ENCODE data around the gene IL1A.

IL1A gene

DNA sequence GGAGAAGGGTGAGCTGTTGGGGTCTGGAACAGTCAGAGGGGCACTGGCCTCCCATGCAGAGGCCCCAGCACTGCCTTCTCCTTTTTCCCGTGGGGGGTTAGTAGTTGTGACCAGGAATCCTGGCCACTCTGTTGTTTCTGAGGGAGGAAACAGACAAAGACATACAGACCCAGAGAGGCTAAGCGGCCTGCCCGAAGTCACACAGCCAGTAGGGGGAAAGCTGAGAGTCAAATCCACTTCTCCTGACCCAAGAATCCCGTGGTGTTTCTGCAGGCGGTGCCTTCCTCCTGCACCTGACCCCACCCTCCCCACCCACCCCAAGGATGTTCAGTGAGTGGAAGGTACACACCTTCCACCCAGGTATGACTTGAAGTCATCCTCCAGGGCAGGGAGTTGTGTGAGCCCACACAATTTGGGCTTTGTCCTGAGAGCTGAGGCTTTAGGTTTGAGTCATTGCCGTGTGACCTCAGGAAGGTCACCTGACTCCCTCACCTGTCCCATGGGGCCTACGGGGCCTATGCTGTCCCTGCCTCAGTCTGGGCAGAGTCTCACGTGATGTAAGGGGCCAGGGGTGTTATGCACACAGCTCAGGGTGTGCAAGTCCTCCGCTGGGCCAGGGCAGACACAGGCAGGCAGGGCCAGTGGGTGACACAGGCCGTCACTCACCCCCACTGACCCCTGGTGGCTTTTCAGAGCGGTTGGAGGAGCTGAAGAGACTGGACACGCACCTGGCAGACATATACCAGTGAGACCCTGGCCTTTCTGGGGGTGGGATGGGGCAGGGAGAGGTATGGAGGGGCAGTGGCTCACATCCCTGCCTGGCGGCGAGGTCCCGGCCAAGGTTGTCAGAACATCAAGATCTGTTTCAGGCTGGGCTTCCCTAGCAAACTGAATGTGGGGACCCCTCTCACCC, 58.5 kb downstream of the IL1A start:
- H3K36me3 ChIP-seq (ENCODE audit: insufficient read depth, low read length) = no peaks in the 10 kb centered on the region
- no peak overlapping the region for H3K9ac ChIP-seq (ENCODE audit: low read length)
- H3K9me2 ChIP-seq (ENCODE audit: low read depth, low read length) = no peaks in the 10 kb centered on the region
- no peak overlapping the region for H3K27ac ChIP-seq (ENCODE audit: low read depth, low read length, poor library complexity, severe bottlenecking)
- no peak overlapping the region for H2AFZ ChIP-seq (ENCODE audit: low read length)
- H3K4me1 ChIP-seq (ENCODE audit: insufficient read depth, low read length, severe bottlenecking) = peaks cover 4% of the 10 kb centered on the region
- no peaks in the 10 kb centered on the region for H3F3A ChIP-seq (ENCODE audit: insufficient read depth, low read length)
- H3K27me3 ChIP-seq (ENCODE audit: insufficient read depth, low read length) = no peaks in the 10 kb centered on the region
- no peaks in the 10 kb centered on the region for H3K79me2 ChIP-seq (ENCODE audit: insufficient read depth, low read length)
- H3K4me3 ChIP-seq (ENCODE audit: low read depth, low read length, poor library complexity, severe bottlenecking) = no peak overlapping the region
- TF ChIP-seq EZH2 (IDR thresholded peaks at IDR 0.05; ENCODE audit: borderline replicate concordance, low read length) = no peak
- TF ChIP-seq, protein P1, sequence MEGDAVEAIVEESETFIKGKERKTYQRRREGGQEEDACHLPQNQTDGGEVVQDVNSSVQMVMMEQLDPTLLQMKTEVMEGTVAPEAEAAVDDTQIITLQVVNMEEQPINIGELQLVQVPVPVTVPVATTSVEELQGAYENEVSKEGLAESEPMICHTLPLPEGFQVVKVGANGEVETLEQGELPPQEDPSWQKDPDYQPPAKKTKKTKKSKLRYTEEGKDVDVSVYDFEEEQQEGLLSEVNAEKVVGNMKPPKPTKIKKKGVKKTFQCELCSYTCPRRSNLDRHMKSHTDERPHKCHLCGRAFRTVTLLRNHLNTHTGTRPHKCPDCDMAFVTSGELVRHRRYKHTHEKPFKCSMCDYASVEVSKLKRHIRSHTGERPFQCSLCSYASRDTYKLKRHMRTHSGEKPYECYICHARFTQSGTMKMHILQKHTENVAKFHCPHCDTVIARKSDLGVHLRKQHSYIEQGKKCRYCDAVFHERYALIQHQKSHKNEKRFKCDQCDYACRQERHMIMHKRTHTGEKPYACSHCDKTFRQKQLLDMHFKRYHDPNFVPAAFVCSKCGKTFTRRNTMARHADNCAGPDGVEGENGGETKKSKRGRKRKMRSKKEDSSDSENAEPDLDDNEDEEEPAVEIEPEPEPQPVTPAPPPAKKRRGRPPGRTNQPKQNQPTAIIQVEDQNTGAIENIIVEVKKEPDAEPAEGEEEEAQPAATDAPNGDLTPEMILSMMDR (IDR thresholded peaks at IDR 0.05; ENCODE audit: low read length) = no peak
- H3K9me3 ChIP-seq (ENCODE audit: low read length) = no peaks in the 10 kb centered on the region
- H3K4me2 ChIP-seq (ENCODE audit: low read length) = no peak overlapping the region
- no peaks in the 10 kb centered on the region for H4K20me1 ChIP-seq (ENCODE audit: insufficient read depth, low read length)

GRCh38 chr2:112724591-112725525, 59.4 kb downstream of the IL1A start:
- TF ChIP-seq EZH2 (IDR thresholded peaks at IDR 0.05; ENCODE audit: borderline replicate concordance, low read length) = no peak
- TF ChIP-seq, protein P1 (IDR thresholded peaks at IDR 0.05; ENCODE audit: low read length) = peak; percentile 40; the same call in 1 of the 2 replicates
- Histone ChIP-seq H3K4me3 (ENCODE audit: low read depth, low read length, poor library complexity, severe bottlenecking) (no peak overlapping the region), H3K9ac (ENCODE audit: low read length) (no peak overlapping the region), H3K9me2 (ENCODE audit: low read depth, low read length) (no peaks in the 10 kb centered on the region), H3K36me3 (ENCODE audit: insufficient read depth, low read length) (no peaks in the 10 kb centered on the region), H4K20me1 (ENCODE audit: insufficient read depth, low read length) (no peaks in the 10 kb centered on the region), H3K4me1 (ENCODE audit: insufficient read depth, low read length, severe bottlenecking) (peaks cover 4% of the 10 kb centered on the region), H3K9me3 (ENCODE audit: low read length) (no peaks in the 10 kb centered on the region), H3K4me2 (ENCODE audit: low read length) (no peak overlapping the region), H3K27ac (ENCODE audit: low read depth, low read length, poor library complexity, severe bottlenecking) (no peak overlapping the region), H3K79me2 (ENCODE audit: insufficient read depth, low read length) (no peaks in the 10 kb centered on the region), H2AFZ (ENCODE audit: low read length) (no peak overlapping the region), H3F3A (ENCODE audit: insufficient read depth, low read length) (no peaks in the 10 kb centered on the region), H3K27me3 (ENCODE audit: insufficient read depth, low read length) (no peaks in the 10 kb centered on the region)

GRCh38 chr2:112723995-112724394, 60.3 kb downstream of the IL1A start:
- Histone ChIP-seq H2AFZ (ENCODE audit: low read length) (no peak overlapping the region), H3K79me2 (ENCODE audit: insufficient read depth, low read length) (no peaks in the 10 kb centered on the region), H3K9me2 (ENCODE audit: low read depth, low read length) (no peaks in the 10 kb centered on the region), H3K36me3 (ENCODE audit: insufficient read depth, low read length) (no peaks in the 10 kb centered on the region), H3F3A (ENCODE audit: insufficient read depth, low read length) (no peaks in the 10 kb centered on the region), H3K9me3 (ENCODE audit: low read length) (no peaks in the 10 kb centered on the region), H3K27ac (ENCODE audit: low read depth, low read length, poor library complexity, severe bottlenecking) (no peak overlapping the region), H3K4me3 (ENCODE audit: low read depth, low read length, poor library complexity, severe bottlenecking) (no peak overlapping the region), H4K20me1 (ENCODE audit: insufficient read depth, low read length) (no peaks in the 10 kb centered on the region), H3K9ac (ENCODE audit: low read length) (no peak overlapping the region), H3K27me3 (ENCODE audit: insufficient read depth, low read length) (no peaks in the 10 kb centered on the region), H3K4me2 (ENCODE audit: low read length) (no peak overlapping the region), H3K4me1 (ENCODE audit: insufficient read depth, low read length, severe bottlenecking) (peaks cover 4% of the 10 kb centered on the region)
- TF ChIP-seq EZH2 (IDR thresholded peaks at IDR 0.05; ENCODE audit: borderline replicate concordance, low read length) = no peak
- TF ChIP-seq, protein P1 (IDR thresholded peaks at IDR 0.05; ENCODE audit: low read length) = no peak

Measured in OCI-LY1 (cell line).